Karpas-422 (cell line): ENCODE measurements around the gene ATP2A1. TPM values are rescaled to one million over a fixed set of nuclear protein-coding genes. Genes with fewer than 3 reads are reported as not detected.

Experiments
- DNase-seq: peaks from one replicate; pipeline ENCODE4 v3.0.0-alpha.2; 2015
- H2AFZ ChIP-seq: fragments of 200-600 bp; sonication (generic); 2 replicates; pipeline ENCODE4 v1.6.1; 2014; ENCODE audit warnings: antibody characterized with exemption, low read length, mixed read lengths
- H3K27ac ChIP-seq: fragments of 200-600 bp; sonication (generic); 2 replicates; pipeline ENCODE4 v1.5.1; 2014; ENCODE audit warnings: mild to moderate bottlenecking, low read length, moderate library complexity
- H3K27me3 ChIP-seq: fragments of 200-600 bp; sonication (generic); 2 replicates; pipeline ENCODE4 v1.6.1; 2014; ENCODE audit warnings: low read length, mixed read lengths
- H3K36me3 ChIP-seq: fragments of 200-600 bp; sonication (generic); 2 replicates; pipeline ENCODE4 v1.6.1; 2014; ENCODE audit warnings: low read length, mixed read lengths; ENCODE audit not compliant: insufficient read depth
- H3K4me1 ChIP-seq: fragments of 200-600 bp; sonication (generic); 2 replicates; pipeline ENCODE4 v1.6.1; 2014; ENCODE audit warnings: mild to moderate bottlenecking, low read length, mixed read lengths
- H3K4me2 ChIP-seq: fragments of 200-600 bp; sonication (generic); 2 replicates; pipeline ENCODE4 v1.6.1; 2014; ENCODE audit warnings: low read length, low read depth, mild to moderate bottlenecking; ENCODE audit not compliant: poor library complexity, severe bottlenecking
- H3K4me3 ChIP-seq: fragments of 200-600 bp; sonication (generic); 2 replicates; pipeline ENCODE4 v1.5.1; 2014; ENCODE audit warnings: mild to moderate bottlenecking, antibody characterized with exemption, low read length, mixed read lengths
- H3K79me2 ChIP-seq: fragments of 200-600 bp; sonication (generic); 2 replicates; pipeline ENCODE4 v1.6.1; 2014; ENCODE audit warnings: mild to moderate bottlenecking, low read length, mixed read lengths
- H3K9ac ChIP-seq: fragments of 200-600 bp; sonication (generic); 2 replicates; pipeline ENCODE4 v1.6.0; 2014; ENCODE audit warnings: low read length
- H3K9me2 ChIP-seq: fragments of 200-600 bp; sonication (generic), shearing (Covaris generic); replicated peaks from 2 replicates; pipeline ENCODE4 v1.6.0; 2014; ENCODE audit warnings: mild to moderate bottlenecking, low read length, moderate library complexity; ENCODE audit not compliant: insufficient read depth
- H3K9me3 ChIP-seq: fragments of 300-700, 200-600 bp; sonication (generic); 2 replicates; pipeline ENCODE4 v1.6.1; 2014; ENCODE audit warnings: low read length, mixed read lengths
- H4K20me1 ChIP-seq: fragments of 200-600 bp; sonication (generic); 2 replicates; pipeline ENCODE4 v1.6.1; 2014; ENCODE audit warnings: mild to moderate bottlenecking, antibody characterized with exemption, low read length, low read depth; ENCODE audit not compliant: insufficient read depth
- total RNA-seq: library from RNA; depleted of rRNA; stranded (reverse); fragments of >200 nt; shearing (Covaris generic); gene quantifications from 2 replicates; pipeline ENCODE4 v1.2.3, GENCODE V29; 2014; ENCODE audit warnings: low replicate concordance

ATP2A1 gene
- total RNA-seq, 1 experiment from 2014 or later = 0.75 TPM

- Histone ChIP-seq H3K27ac (no peak overlapping the region), H3K4me3 (no peak overlapping the region), H3K9ac (no peak overlapping the region), H2AFZ (no peak overlapping the region), H3K4me2 (no peak overlapping the region), H3K9me3 (no peaks in the 10 kb centered on the region), H3K36me3 (0 out of 2 replicates have a peak, but pooled peaks cover 7% of the 10 kb centered on the region), H3K79me2 (no peaks in the 10 kb centered on the region), H4K20me1 (no peaks in the 10 kb centered on the region), H3K27me3 (no peaks in the 10 kb centered on the region), H3K4me1 (no peaks in the 10 kb centered on the region), H3K9me2 (no peaks in the 10 kb centered on the region)
- no peak for DNase-seq
Observed at GRCh38 chr16:28913946-28914724, 35.8 kb downstream of the ATP2A1 start.

DNA sequence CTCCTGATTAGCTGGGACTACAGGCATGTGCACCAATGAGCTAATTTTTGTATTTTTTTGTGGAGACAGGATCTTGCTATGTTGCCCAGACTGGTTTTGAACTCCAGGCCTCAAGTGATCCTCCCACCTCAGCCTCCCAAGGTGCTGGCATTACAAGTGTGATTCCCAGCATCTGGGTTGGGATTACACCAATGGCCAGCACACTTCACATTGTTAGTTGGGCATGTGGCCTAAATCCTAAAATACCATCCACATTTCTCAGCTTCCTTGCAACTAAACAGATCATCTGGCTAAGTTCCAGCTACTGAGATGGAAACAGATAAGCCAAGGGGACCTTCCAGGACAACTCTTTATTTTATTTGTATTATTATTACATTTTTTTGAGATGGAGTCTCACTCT lies 36.9 kb downstream of the ATP2A1 start:
- Histone ChIP-seq H3K4me3 (no peak overlapping the region), H3K36me3 (0 out of 2 replicates have a peak, but pooled peaks cover 12% of the 10 kb centered on the region), H3K4me2 (no peak overlapping the region), H3K9me3 (no peaks in the 10 kb centered on the region), H2AFZ (no peak overlapping the region), H3K27me3 (no peaks in the 10 kb centered on the region), H3K79me2 (no peaks in the 10 kb centered on the region), H4K20me1 (no peaks in the 10 kb centered on the region), H3K9me2 (no peaks in the 10 kb centered on the region), H3K9ac (no peak overlapping the region), H3K27ac (no peak overlapping the region), H3K4me1 (no peaks in the 10 kb centered on the region)
- no peak for DNase-seq

DNA sequence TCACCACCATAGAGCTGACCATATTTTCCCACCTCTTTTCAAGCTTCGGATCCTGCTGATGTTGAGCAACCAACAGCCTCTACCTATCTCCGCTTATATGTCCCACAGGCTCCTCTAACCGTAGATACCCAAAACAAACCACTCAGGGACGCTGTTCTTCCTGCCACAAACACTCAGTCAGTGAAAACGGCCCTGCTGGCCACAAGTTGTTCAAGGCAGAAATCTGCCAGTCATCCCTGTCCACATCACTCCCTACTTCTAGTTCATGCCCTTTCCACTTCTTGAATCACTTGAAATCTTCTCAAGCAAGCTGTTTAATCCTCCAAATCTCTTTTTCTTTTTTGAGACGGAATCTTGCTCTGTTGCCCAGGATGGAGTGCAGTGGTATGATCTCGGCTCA lies 38.8 kb downstream of the ATP2A1 start:
- H3K4me2 ChIP-seq = no peak overlapping the region
- H3K27me3 ChIP-seq = no peaks in the 10 kb centered on the region
- H3K9me3 ChIP-seq = no peaks in the 10 kb centered on the region
- H4K20me1 ChIP-seq = no peaks in the 10 kb centered on the region
- H2AFZ ChIP-seq = no peak overlapping the region
- H3K4me3 ChIP-seq = no peak overlapping the region
- no peaks in the 10 kb centered on the region for H3K4me1 ChIP-seq
- 0 out of 2 replicates have a peak, but pooled peaks cover 8% of the 10 kb centered on the region for H3K36me3 ChIP-seq
- DNase-seq = no peak
- no peaks in the 10 kb centered on the region for H3K9me2 ChIP-seq
- no peak overlapping the region for H3K9ac ChIP-seq
- no peak overlapping the region for H3K27ac ChIP-seq
- H3K79me2 ChIP-seq = no peaks in the 10 kb centered on the region

- Histone ChIP-seq H3K36me3 (peaks cover 14% of the 10 kb centered on the region), H3K79me2 (peaks cover 10% of the 10 kb centered on the region), H4K20me1 (no peaks in the 10 kb centered on the region)
Observed at GRCh38 chr16:28918698-28919097, 40.4 kb downstream of the ATP2A1 start.

DNA sequence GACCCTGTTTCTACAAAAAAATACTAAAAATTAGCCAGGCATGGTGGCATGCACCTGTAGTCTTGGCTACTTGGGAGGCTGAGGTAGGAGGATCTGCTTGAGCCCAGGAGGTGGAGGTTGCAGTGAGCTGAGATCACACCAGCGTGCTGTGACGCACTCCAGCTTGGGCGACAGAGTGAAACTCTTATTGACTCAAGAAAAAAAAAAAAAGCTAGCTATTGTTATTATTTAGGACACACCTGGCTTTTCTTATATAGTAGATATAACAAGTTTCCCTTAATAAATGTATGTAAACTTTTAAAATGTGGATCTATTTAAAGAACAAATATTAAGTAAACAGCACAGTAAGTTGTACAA lies 44.9 kb downstream of the ATP2A1 start:
- DNase-seq = no peak
- H3K79me2 ChIP-seq = peaks cover 10% of the 10 kb centered on the region
- H3K4me1 ChIP-seq = peaks cover 23% of the 10 kb centered on the region
- H4K20me1 ChIP-seq = no peaks in the 10 kb centered on the region
- H3K27ac ChIP-seq = peak overlapping the region; percentile 98
- H3K4me2 ChIP-seq = peak overlapping the region; percentile 86
- no peaks in the 10 kb centered on the region for H3K27me3 ChIP-seq
- peak overlapping the region; percentile 94 for H3K9ac ChIP-seq
- no peaks in the 10 kb centered on the region for H3K9me2 ChIP-seq
- H3K36me3 ChIP-seq = peaks cover 14% of the 10 kb centered on the region
- no peaks in the 10 kb centered on the region for H3K9me3 ChIP-seq
- H2AFZ ChIP-seq = no peak overlapping the region
- H3K4me3 ChIP-seq = peak overlapping the region; percentile 71

More at GRCh38 chr16:28918698-28919097, 40.4 kb downstream of the ATP2A1 start:
- H3K4me3 ChIP-seq = no peak overlapping the region
- H3K9me3 ChIP-seq = no peaks in the 10 kb centered on the region
- H3K9me2 ChIP-seq = no peaks in the 10 kb centered on the region
- no peak overlapping the region for H3K4me2 ChIP-seq
- H3K27ac ChIP-seq = no peak overlapping the region
- H3K9ac ChIP-seq = no peak overlapping the region
- H3K4me1 ChIP-seq = peaks cover 8% of the 10 kb centered on the region
- H2AFZ ChIP-seq = no peak overlapping the region
- H3K27me3 ChIP-seq = no peaks in the 10 kb centered on the region
- DNase-seq = no peak

- peak overlapping the region; percentile 98 for H3K27ac ChIP-seq
- H4K20me1 ChIP-seq = no peaks in the 10 kb centered on the region
- peak overlapping the region; percentile 94 for H3K9ac ChIP-seq
- no peaks in the 10 kb centered on the region for H3K9me2 ChIP-seq
- peaks cover 13% of the 10 kb centered on the region for H3K36me3 ChIP-seq
- H3K27me3 ChIP-seq = no peaks in the 10 kb centered on the region
- DNase-seq = peak; percentile 96
- H3K79me2 ChIP-seq = peaks cover 10% of the 10 kb centered on the region
- H3K4me1 ChIP-seq = peaks cover 23% of the 10 kb centered on the region
- H3K4me3 ChIP-seq = peak overlapping the region; percentile 71
- peak overlapping the region; percentile 86 for H3K4me2 ChIP-seq
- H2AFZ ChIP-seq = no peak overlapping the region
- H3K9me3 ChIP-seq = no peaks in the 10 kb centered on the region
Observed at GRCh38 chr16:28923652-28924398, 45.5 kb downstream of the ATP2A1 start.

- Histone ChIP-seq H3K27me3 (no peaks in the 10 kb centered on the region), H2AFZ (no peak overlapping the region), H3K9me2 (no peaks in the 10 kb centered on the region), H3K9ac (peak overlapping the region; percentile 94), H3K27ac (peak overlapping the region; percentile 98), H3K79me2 (peaks cover 10% of the 10 kb centered on the region), H3K4me1 (peaks cover 23% of the 10 kb centered on the region), H3K9me3 (no peaks in the 10 kb centered on the region), H4K20me1 (no peaks in the 10 kb centered on the region), H3K4me3 (peak overlapping the region; percentile 71), H3K4me2 (peak overlapping the region; percentile 86), H3K36me3 (peaks cover 8% of the 10 kb centered on the region)
- DNase-seq = no peak
Observed at GRCh38 chr16:28924399-28924761, 46.1 kb downstream of the ATP2A1 start.

- Histone ChIP-seq H3K4me1 (peaks cover 23% of the 10 kb centered on the region), H2AFZ (peak within 1 kb of the TSS; percentile 69; the same call in 1 of the 2 replicates), H3K4me2 (peak within 1 kb of the TSS; percentile 86)
Observed at GRCh38 chr16:28924762-28925385, 46.6 kb downstream of the ATP2A1 start, which contains the start of gene RABEP2. Gene RABEP2 (minus strand): TSS chr16:28925238. CDS start chr16:28925163, 75 bp downstream.

More at GRCh38 chr16:28924762-28925385, 46.6 kb downstream of the ATP2A1 start, which contains the start of gene RABEP2:
- Histone ChIP-seq H3K9ac (peak within 1 kb of the TSS; percentile 94), H3K79me2 (peaks cover 10% of the 10 kb centered on the region), H3K27me3 (no peaks in the 10 kb centered on the region), H3K27ac (peak within 1 kb of the TSS; percentile 98), H4K20me1 (no peaks in the 10 kb centered on the region), H3K9me2 (no peaks in the 10 kb centered on the region), H3K4me3 (peak within 1 kb of the TSS; percentile 71), H3K9me3 (no peaks in the 10 kb centered on the region), H3K36me3 (peaks cover 5% of the 10 kb centered on the region)
- peak; percentile 98 for DNase-seq
